IMR-90 (cell line): ENCODE measurements around the gene PLD1. TPM values are rescaled to one million over a fixed set of nuclear protein-coding genes. Genes with fewer than 3 reads are reported as not detected.

Source experiments
- ATAC-seq: fragments of 200-7000 bp; cut with Tn5 transposase; 2 replicates; pipeline ENCODE4 v1.9.1; 2020; ENCODE audit warnings: low read depth, mild to moderate bottlenecking, moderate library complexity
- BruUV-seq: library from RNA; stranded (reverse); fragments of 400-500 nt; replicated peaks from 2 replicates; lab custom pipeline; 2021; lab: Mats Ljungman, UMichigan
- CTCF ChIA-PET: fragments of 300-600 bp; formaldehyde crosslinking; extraction: SDS; loops from one replicate; lab custom pipeline; 2021; ENCODE audit warnings: antibody characterized with exemption; lab: Yijun Ruan, JAX
- POLR2A ChIA-PET: fragments of 300-600 bp; sonication (Branson Sonifier 250); formaldehyde crosslinking; loops from one replicate; lab custom pipeline; 2022; ENCODE audit warnings: antibody characterized with exemption; ENCODE audit not compliant: unreplicated experiment; lab: Charles Lee
- DNase-seq: peaks from one replicate; pipeline ENCODE4 v3.0.0; 2013
- H2AFZ ChIP-seq: replicated peaks from 2 replicates; pipeline ENCODE3; 2013; ENCODE audit warnings: low read length, mild to moderate bottlenecking; ENCODE audit not compliant: poor library complexity
- H2AK5ac ChIP-seq: 2 replicates; pipeline ENCODE4 v1.6.1; 2013; ENCODE audit warnings: low read depth, low read length, inconsistent platforms
- H2AK9ac ChIP-seq: replicated peaks from 2 replicates; pipeline ENCODE3; 2013; ENCODE audit warnings: mild to moderate bottlenecking, low read depth, low read length, moderate library complexity; ENCODE audit not compliant: poor library complexity
- H2BK120ac ChIP-seq: 2 replicates; pipeline ENCODE4 v1.6.1; 2013; ENCODE audit warnings: low read depth, low read length, inconsistent platforms
- H2BK15ac ChIP-seq: 3 replicates; pipeline ENCODE4 v1.6.1; 2013; ENCODE audit warnings: low read depth, low read length, inconsistent platforms
- H2BK20ac ChIP-seq: 2 replicates; pipeline ENCODE4 v1.6.1; 2013; ENCODE audit warnings: low read depth, mild to moderate bottlenecking, inconsistent platforms, low read length, moderate library complexity
- H2BK5ac ChIP-seq: 2 replicates; pipeline ENCODE4 v1.6.1; 2013; ENCODE audit warnings: mild to moderate bottlenecking, low read depth, low read length, inconsistent platforms; ENCODE audit not compliant: poor library complexity, severe bottlenecking
- H3K14ac ChIP-seq: replicated peaks from 2 replicates; pipeline ENCODE4 v1.6.1; 2013; ENCODE audit warnings: low read depth, low read length, inconsistent platforms
- H3K18ac ChIP-seq: 2 replicates; pipeline ENCODE4 v1.6.1; 2013; ENCODE audit warnings: low read depth, low read length, control low read depth
- H3K23ac ChIP-seq: 2 replicates; pipeline ENCODE4 v1.6.1; 2013; ENCODE audit warnings: low read depth, low read length, inconsistent platforms
- H3K27ac ChIP-seq: 2 replicates; pipeline ENCODE4 v1.5.1; 2013; ENCODE audit warnings: mild to moderate bottlenecking, control low read depth, low read length; ENCODE audit not compliant: insufficient read depth
- H3K27me3 ChIP-seq: 2 replicates; pipeline ENCODE4 v1.6.1; 2013; ENCODE audit warnings: low read length; ENCODE audit not compliant: control insufficient read depth, insufficient read depth
- H3K36me3 ChIP-seq: 2 replicates; pipeline ENCODE4 v1.6.1; 2013; ENCODE audit warnings: low read length, mixed read lengths; ENCODE audit not compliant: control insufficient read depth, insufficient read depth
- H3K4ac ChIP-seq: 2 replicates; pipeline ENCODE4 v1.6.1; 2013; ENCODE audit warnings: low read depth, low read length, inconsistent platforms
- H3K4me1 ChIP-seq: 2 replicates; pipeline ENCODE4 v1.6.1; 2013; ENCODE audit warnings: low read length, mixed read lengths; ENCODE audit not compliant: control insufficient read depth, insufficient read depth
- H3K4me2 ChIP-seq: 2 replicates; pipeline ENCODE4 v1.6.1; 2013; ENCODE audit warnings: low read depth, mild to moderate bottlenecking, control low read depth, low read length, moderate library complexity
- H3K4me3 ChIP-seq: 2 replicates; pipeline ENCODE4 v1.5.1; 2013; ENCODE audit warnings: low read depth, mild to moderate bottlenecking, control low read depth, low read length, moderate library complexity; ENCODE audit not compliant: insufficient read depth
- H3K56ac ChIP-seq: 2 replicates; pipeline ENCODE4 v1.6.1; 2013; ENCODE audit warnings: low read length, inconsistent platforms; ENCODE audit not compliant: insufficient read depth; ENCODE audit errors: extremely low read depth
- H3K79me1 ChIP-seq, 2 experiments: 2 replicates each; pipeline ENCODE4 v1.6.1; 2013; ENCODE audit warnings: low read length in 2 of 2, inconsistent platforms in 1 of 2, low read depth in 1 of 2
- H3K9ac ChIP-seq: 2 replicates; pipeline ENCODE4 v1.6.1; 2013; ENCODE audit warnings: low read depth, low read length, control low read depth
- H3K9me1 ChIP-seq: 2 replicates; pipeline ENCODE4 v1.6.1; 2013; ENCODE audit warnings: low read length, inconsistent platforms; ENCODE audit not compliant: insufficient read depth
- H3K9me3 ChIP-seq: 2 replicates; pipeline ENCODE4 v1.6.1; 2013; ENCODE audit warnings: low read length; ENCODE audit not compliant: control insufficient read depth, insufficient read depth
- H4K20me1 ChIP-seq: 2 replicates; pipeline ENCODE4 v1.6.1; 2013; ENCODE audit warnings: low read length, inconsistent platforms; ENCODE audit not compliant: insufficient read depth
- H4K5ac ChIP-seq: 2 replicates; pipeline ENCODE4 v1.6.1; 2013; ENCODE audit warnings: mild to moderate bottlenecking, low read depth, low read length, control low read depth
- H4K8ac ChIP-seq, 2 experiments: 2 replicates each; pipeline ENCODE4 v1.6.1; 2013; ENCODE audit warnings: low read depth in 2 of 2, low read length in 2 of 2, control low read depth in 1 of 2, inconsistent platforms in 1 of 2
- H4K91ac ChIP-seq: 2 replicates; pipeline ENCODE4 v1.6.1; 2013; ENCODE audit warnings: low read depth, low read length, inconsistent platforms; ENCODE audit not compliant: insufficient read depth
- BHLHE40 ChIP-seq: fragments of 150-350 bp; IDR thresholded peaks from 2 replicates; pipeline ENCODE4 v1.6.1; 2016; ENCODE audit warnings: mild to moderate bottlenecking, low read depth, low read length
- CEBPB ChIP-seq: IDR thresholded peaks from 2 replicates; pipeline ENCODE4 v1.6.1; 2012; ENCODE audit warnings: low read depth, low read length, improper control_type of control experiment
- CHD1 ChIP-seq: IDR thresholded peaks from 2 replicates; pipeline ENCODE4 v1.6.1; 2012; ENCODE audit warnings: low read depth, low read length, improper control_type of control experiment
- CTCF ChIP-seq: conservative IDR thresholded peaks from 2 replicates; pipeline ENCODE4 v1.5.1; 2012; ENCODE audit warnings: mild to moderate bottlenecking, low read depth, low read length, improper control_type of control experiment
- ELK1 ChIP-seq: fragments of 150-350 bp; IDR thresholded peaks from 2 replicates; pipeline ENCODE4 v1.6.1; 2016; ENCODE audit warnings: low read depth, mild to moderate bottlenecking, low read length, moderate library complexity, borderline replicate concordance
- FOS ChIP-seq: fragments of 150-350 bp; IDR thresholded peaks from 2 replicates; pipeline ENCODE4 v1.6.1; 2016; ENCODE audit warnings: low read depth, low read length
- MAFK ChIP-seq: IDR thresholded peaks from 2 replicates; pipeline ENCODE4 v1.6.1; 2012; ENCODE audit warnings: low read depth, low read length, improper control_type of control experiment
- MAZ ChIP-seq: IDR thresholded peaks from 2 replicates; pipeline ENCODE4 v1.6.1; 2012; ENCODE audit warnings: low read depth, mild to moderate bottlenecking, low read length, improper control_type of control experiment, moderate library complexity, borderline replicate concordance
- MXI1 ChIP-seq: IDR thresholded peaks from 2 replicates; pipeline ENCODE4 v1.6.1; 2012; ENCODE audit warnings: low read depth, mild to moderate bottlenecking, low read length, moderate library complexity, borderline replicate concordance
- NFE2L2 ChIP-seq: fragments of 150-350 bp; IDR thresholded peaks from 2 replicates; pipeline ENCODE4 v1.6.1; 2016; ENCODE audit warnings: low read depth, mild to moderate bottlenecking, low read length
- POLR2A ChIP-seq: IDR thresholded peaks from 2 replicates; pipeline ENCODE4 v1.6.1; 2012; ENCODE audit warnings: mild to moderate bottlenecking, low read depth, low read length
- RAD21 ChIP-seq: IDR thresholded peaks from 2 replicates; pipeline ENCODE4 v1.6.1; 2012; ENCODE audit warnings: low read length, improper control_type of control experiment
- RCOR1 ChIP-seq: IDR thresholded peaks from 2 replicates; pipeline ENCODE4 v1.6.1; 2012; ENCODE audit warnings: mild to moderate bottlenecking, low read length, improper control_type of control experiment; ENCODE audit not compliant: insufficient replicate concordance
- RFX5 ChIP-seq: IDR thresholded peaks from 2 replicates; pipeline ENCODE4 v1.8.0; 2012; ENCODE audit warnings: low read depth, mild to moderate bottlenecking, low read length, moderate library complexity
- SMC3 ChIP-seq: fragments of 150-350 bp; IDR thresholded peaks from 2 replicates; pipeline ENCODE4 v1.6.1; 2016; ENCODE audit warnings: low read depth, mild to moderate bottlenecking, antibody characterized with exemption, low read length, moderate library complexity
- WGBS, 2 experiments: methylation state at CpG; one replicate each; pipeline versions ENCODE4 v1.1.5 to v1.1.7; 2013; ENCODE audit warnings: missing lambda C conversion rate in 2 of 2; ENCODE audit not compliant: insufficient read length in 1 of 2; ENCODE audit errors: extremely low coverage in 2 of 2; 5-methylcytosine and 5-hydroxymethylcytosine counted together
- dilution Hi-C: fragments of 300-500 bp; cut with HindIII; formaldehyde crosslinking; loops from one replicate; pipeline ENCODE4 v1.14.3; 2018; ENCODE audit warnings: low sequenced_read_pairs; ENCODE audit not compliant: unreplicated experiment
- in situ Hi-C: fragments of 300-500 bp; cut with MboI; formaldehyde crosslinking; loops from 3 replicates; pipeline ENCODE4 v1.14.3; 2019; ENCODE audit warnings: low sequenced_read_pairs, inconsistent platforms, mixed read lengths
- intact Hi-C: fragments of 100-400 bp; cut with micrococcal nuclease; formaldehyde crosslinking; loops from 2 replicates; pipeline ENCODE4 v1.10.0; 2022
- polyA plus RNA-seq, 3 experiments: library from polyadenylated mRNA; depleted of rRNA; stranded (reverse); fragments of >200 nt; gene quantifications; 2 replicates each; pipeline ENCODE4 v1.2.3, GENCODE V29; 2012; ENCODE audit warnings: low replicate concordance in 1 of 3
- total RNA-seq: library from RNA; depleted of rRNA; stranded (reverse); fragments of >200 nt; gene quantifications from 2 replicates; pipeline ENCODE4 v1.2.3, GENCODE V29; 2012
- TF ChIP-seq, protein P1 (sequence below): fragments of 150-350 bp; IDR thresholded peaks from 2 replicates; pipeline ENCODE4 v1.6.1; 2017; ENCODE audit warnings: mild to moderate bottlenecking, antibody characterized with exemption, low read length, low read depth

PLD1 gene
- total and polyA plus RNA-seq, 2 of the 4 experiments (the other 2 are of a cell fraction), result 3.3 to 9.7 TPM

GRCh38 chr3:171622126-171622525 is 188.2 kb downstream of the PLD1 start:
- no peaks in the 10 kb centered on the region for H3K27me3 ChIP-seq
- H2BK5ac ChIP-seq, result no peak overlapping the region
- intact Hi-C loops, result no loop called here
- no peak for TF ChIP-seq SMC3
- no peak for TF ChIP-seq FOS
- no peak for TF ChIP-seq POLR2A
- TF ChIP-seq RFX5, result no peak
- no peak for TF ChIP-seq MXI1
- TF ChIP-seq MAZ, result no peak
- TF ChIP-seq, protein P1, sequence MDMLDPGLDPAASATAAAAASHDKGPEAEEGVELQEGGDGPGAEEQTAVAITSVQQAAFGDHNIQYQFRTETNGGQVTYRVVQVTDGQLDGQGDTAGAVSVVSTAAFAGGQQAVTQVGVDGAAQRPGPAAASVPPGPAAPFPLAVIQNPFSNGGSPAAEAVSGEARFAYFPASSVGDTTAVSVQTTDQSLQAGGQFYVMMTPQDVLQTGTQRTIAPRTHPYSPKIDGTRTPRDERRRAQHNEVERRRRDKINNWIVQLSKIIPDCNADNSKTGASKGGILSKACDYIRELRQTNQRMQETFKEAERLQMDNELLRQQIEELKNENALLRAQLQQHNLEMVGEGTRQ, result no peak
- TF ChIP-seq CTCF, result no peak
- no peak for TF ChIP-seq MAFK
- TF ChIP-seq CHD1, result no peak
- no peak for TF ChIP-seq RCOR1
- no peak for TF ChIP-seq RAD21
- no peak for TF ChIP-seq CEBPB
- TF ChIP-seq NFE2L2, result no peak
- no peak for TF ChIP-seq ELK1
- no peak for TF ChIP-seq BHLHE40
- H3K27ac ChIP-seq, result no peak overlapping the region
- no peak overlapping the region for H3K4me2 ChIP-seq
- H4K20me1 ChIP-seq, result no peaks in the 10 kb centered on the region
- H2BK120ac ChIP-seq, result no peak overlapping the region
- ChIA-PET POLR2A (no interaction called here), CTCF (no interaction called here)
- BruUV-seq, result no TSS peak
- H3K4me3 ChIP-seq, result no peak overlapping the region
- H4K91ac ChIP-seq, result no peak overlapping the region
- no peaks in the 10 kb centered on the region; the same call in 1 of the 2 replicates for H3K36me3 ChIP-seq
- H2AFZ ChIP-seq, result no peak overlapping the region
- H3K56ac ChIP-seq, result no peak overlapping the region
- dilution Hi-C loops, result no loop called here
- no peak overlapping the region for H3K14ac ChIP-seq
- no peak overlapping the region for H4K8ac ChIP-seq
- no peaks in the 10 kb centered on the region for H3K79me1 ChIP-seq
- no peak overlapping the region for H3K23ac ChIP-seq
- H2BK20ac ChIP-seq, result no peak overlapping the region
- no peak overlapping the region for H2BK15ac ChIP-seq
- H2AK5ac ChIP-seq, result no peak overlapping the region
- DNase-seq, result no peak
- WGBS, 2 experiments, result no CpG with 5 or more reads among the region's 2 CpGs
- no peak for ATAC-seq
- no peak overlapping the region for H4K5ac ChIP-seq
- H3K4me1 ChIP-seq, result no peaks in the 10 kb centered on the region
- H3K4ac ChIP-seq, result no peak overlapping the region
- no peak overlapping the region for H2AK9ac ChIP-seq
- no peaks in the 10 kb centered on the region for H3K9me3 ChIP-seq
- H3K9ac ChIP-seq, result no peak overlapping the region
- H3K9me1 ChIP-seq, result no peaks in the 10 kb centered on the region
- in situ Hi-C loops, result no loop called here
- no peak overlapping the region for H3K18ac ChIP-seq
